BE2C (cell line): ENCODE data around the gene RAB9B. TPM values are rescaled to one million over a fixed set of nuclear protein-coding genes. Genes with fewer than 3 reads are reported as not detected.
A peak's percentile ranks its signal among the peaks of the same experiment; 100 is the strongest.

Experiments
- DNase-seq: peaks from one replicate; pipeline ENCODE4 v3.0.0-alpha.2; 2020
- H3K27me3 ChIP-seq: fragments of 250-450 bp; sonication (Bioruptor Pico); 2 replicates; pipeline ENCODE4 v1.5.1; 2020; ENCODE audit warnings: mild to moderate bottlenecking
- H3K36me3 ChIP-seq: fragments of 250-450 bp; sonication (Bioruptor Pico); 2 replicates; pipeline ENCODE4 v1.5.1; 2020; ENCODE audit warnings: mild to moderate bottlenecking
- H3K4me1 ChIP-seq: fragments of 250-450 bp; sonication (Bioruptor Pico); 2 replicates; pipeline ENCODE4 v1.5.1; 2020
- H3K4me3 ChIP-seq: 2 replicates; pipeline ENCODE4 v1.5.1; 2011; ENCODE audit warnings: low read depth, low read length
- H3K9me3 ChIP-seq: fragments of 250-450 bp; sonication (Bioruptor Pico); 2 replicates; pipeline ENCODE4 v1.5.1; 2020
- polyA plus RNA-seq: library from polyadenylated mRNA; unstranded; fragments of >200 nt; gene quantifications from one replicate; pipeline ENCODE4 v1.2.1, GENCODE V29; 2012; ENCODE audit warnings: low read depth, missing spikeins; ENCODE audit not compliant: insufficient read length, insufficient read depth
- TF ChIP-seq, protein P1 (sequence below): IDR thresholded peaks from 2 replicates; pipeline ENCODE4 v1.5.1; 2012; ENCODE audit warnings: mild to moderate bottlenecking, low read depth, low read length

RAB9B gene, protein sequence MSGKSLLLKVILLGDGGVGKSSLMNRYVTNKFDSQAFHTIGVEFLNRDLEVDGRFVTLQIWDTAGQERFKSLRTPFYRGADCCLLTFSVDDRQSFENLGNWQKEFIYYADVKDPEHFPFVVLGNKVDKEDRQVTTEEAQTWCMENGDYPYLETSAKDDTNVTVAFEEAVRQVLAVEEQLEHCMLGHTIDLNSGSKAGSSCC
- polyA plus RNA-seq, result 0.11 TPM

DNA sequence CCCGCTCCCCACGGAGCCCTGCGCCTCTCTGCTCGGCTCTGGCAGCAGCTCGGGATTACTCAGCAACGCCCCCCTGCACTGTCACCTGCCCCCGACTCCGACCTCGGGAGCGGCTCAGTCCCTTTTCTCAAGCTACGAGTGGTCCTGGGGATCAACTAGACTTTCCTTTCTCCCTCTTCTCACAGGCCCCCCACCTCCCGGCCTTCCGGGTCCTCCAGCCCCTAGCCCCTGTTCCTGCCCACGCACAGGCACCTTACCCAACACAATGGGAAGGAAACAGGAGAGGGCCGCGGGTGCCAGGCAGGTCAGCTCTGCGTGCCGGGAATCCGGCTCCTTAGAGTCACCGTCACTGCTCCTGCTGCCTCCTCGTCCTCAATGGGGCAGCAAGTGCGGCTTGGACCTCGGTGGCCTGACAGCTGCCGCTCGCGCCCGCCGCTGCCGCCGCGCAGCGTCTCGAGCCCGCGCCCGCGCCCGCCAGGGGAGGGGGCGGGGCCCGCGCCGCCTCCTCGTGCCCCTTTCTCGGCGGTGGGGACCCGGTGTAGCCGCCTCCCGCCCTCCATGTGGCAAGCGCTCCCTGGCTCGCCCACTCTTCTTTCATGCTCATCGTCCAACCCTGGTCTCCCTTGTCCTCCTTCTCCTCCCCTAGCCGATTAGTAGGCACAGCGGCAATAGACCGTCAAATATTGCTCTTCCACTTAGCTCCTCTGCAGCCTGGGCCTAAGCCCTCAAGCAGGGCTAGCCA is at the start of gene RAB9B:
TSS of gene RAB9B (minus strand) at position 455 of the 742 bp plus-strand sequence. CDS start 6,473 bp downstream, outside the sequence.
- peak; percentile 73 for DNase-seq
- Histone ChIP-seq H3K27me3 (peaks cover 8% of the 10 kb centered on the region; the same call in 1 of the 2 replicates), H3K36me3 (no peaks in the 10 kb centered on the region), H3K4me3 (peak within 1 kb of the TSS; percentile 60), H3K4me1 (no peaks in the 10 kb centered on the region), H3K9me3 (no peaks in the 10 kb centered on the region)
- TF ChIP-seq, protein P1, sequence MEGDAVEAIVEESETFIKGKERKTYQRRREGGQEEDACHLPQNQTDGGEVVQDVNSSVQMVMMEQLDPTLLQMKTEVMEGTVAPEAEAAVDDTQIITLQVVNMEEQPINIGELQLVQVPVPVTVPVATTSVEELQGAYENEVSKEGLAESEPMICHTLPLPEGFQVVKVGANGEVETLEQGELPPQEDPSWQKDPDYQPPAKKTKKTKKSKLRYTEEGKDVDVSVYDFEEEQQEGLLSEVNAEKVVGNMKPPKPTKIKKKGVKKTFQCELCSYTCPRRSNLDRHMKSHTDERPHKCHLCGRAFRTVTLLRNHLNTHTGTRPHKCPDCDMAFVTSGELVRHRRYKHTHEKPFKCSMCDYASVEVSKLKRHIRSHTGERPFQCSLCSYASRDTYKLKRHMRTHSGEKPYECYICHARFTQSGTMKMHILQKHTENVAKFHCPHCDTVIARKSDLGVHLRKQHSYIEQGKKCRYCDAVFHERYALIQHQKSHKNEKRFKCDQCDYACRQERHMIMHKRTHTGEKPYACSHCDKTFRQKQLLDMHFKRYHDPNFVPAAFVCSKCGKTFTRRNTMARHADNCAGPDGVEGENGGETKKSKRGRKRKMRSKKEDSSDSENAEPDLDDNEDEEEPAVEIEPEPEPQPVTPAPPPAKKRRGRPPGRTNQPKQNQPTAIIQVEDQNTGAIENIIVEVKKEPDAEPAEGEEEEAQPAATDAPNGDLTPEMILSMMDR, result no peak

DNA sequence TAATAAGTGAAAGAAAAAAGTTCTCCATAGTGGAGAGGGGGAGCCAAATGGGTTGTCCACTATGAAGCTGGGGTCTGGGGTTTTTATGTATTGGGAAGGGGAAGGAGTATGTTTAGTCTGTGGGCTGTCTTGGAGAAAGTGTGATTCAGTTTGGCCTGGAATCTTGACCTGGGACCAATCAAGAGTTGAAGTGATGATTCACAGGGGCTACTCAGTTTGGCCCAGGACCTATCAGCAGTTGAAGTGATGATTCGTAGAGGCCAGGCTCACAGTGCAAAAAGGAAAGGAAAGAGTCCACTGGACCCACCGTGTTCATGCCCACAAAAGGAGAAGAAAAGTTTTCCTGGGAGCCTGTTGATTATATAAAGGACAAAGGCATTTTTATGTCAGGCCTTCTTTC is 47.3 kb upstream of the RAB9B start:
- TF ChIP-seq, protein P1, result no peak
- Histone ChIP-seq H3K36me3 (no peaks in the 10 kb centered on the region), H3K4me1 (no peaks in the 10 kb centered on the region), H3K9me3 (no peaks in the 10 kb centered on the region), H3K4me3 (no peak overlapping the region), H3K27me3 (no peaks in the 10 kb centered on the region)
- no peak for DNase-seq

DNA sequence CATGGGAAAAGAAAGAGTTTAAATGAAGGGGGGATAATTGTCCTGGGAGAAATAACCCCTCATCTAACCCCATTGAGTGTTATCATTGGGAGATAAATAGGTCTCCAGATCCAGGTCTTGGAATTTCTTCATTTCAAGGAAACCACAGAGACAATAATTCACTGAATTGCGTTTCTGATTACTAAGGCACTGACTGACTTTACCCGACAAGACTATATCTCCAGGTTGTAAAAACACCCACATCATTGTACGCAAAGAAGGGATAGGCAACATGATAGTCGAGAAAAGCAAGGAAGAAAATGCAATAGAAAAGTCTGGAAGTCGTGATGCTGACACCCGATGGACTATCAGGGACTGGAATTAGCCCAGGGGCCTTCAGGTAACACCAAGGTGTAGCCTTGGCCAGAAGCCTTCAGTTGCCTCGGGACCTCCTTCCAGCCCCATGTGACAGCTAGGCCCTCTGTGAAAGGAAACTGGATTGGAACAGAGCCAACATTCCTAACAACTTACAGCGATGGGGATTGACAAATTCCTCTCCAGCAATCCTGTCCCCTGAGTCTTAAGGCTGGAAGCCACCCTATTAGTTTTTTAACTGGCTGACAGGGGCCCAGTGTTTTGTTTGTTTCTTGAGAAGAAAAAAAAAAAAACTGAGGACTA is 46.5 kb upstream of the RAB9B start:
- H3K4me1 ChIP-seq, result no peaks in the 10 kb centered on the region
- H3K4me3 ChIP-seq, result no peak overlapping the region
- H3K9me3 ChIP-seq, result no peaks in the 10 kb centered on the region
- TF ChIP-seq, protein P1, result no peak
- H3K27me3 ChIP-seq, result no peaks in the 10 kb centered on the region
- no peaks in the 10 kb centered on the region for H3K36me3 ChIP-seq
- DNase-seq, result no peak

DNA sequence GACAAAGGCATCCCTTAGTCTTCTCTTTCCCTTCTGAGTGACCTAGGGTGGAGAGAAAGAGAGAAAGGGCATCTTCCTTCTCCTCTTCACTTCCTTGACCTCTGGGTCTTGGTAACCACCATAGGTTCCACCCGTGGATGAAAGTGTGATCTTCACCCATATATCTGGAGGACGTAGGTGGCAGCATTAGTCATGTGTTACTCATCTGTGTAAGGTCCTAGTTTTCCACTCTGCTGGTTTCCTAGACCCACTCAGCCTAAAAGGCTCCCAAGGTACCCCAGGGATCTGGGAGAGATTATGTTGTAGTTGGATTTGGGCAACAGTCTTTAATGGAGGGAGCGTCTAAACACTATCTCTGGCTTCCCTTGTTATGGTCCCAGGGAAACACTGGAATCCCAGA is 45.5 kb upstream of the RAB9B start:
- TF ChIP-seq, protein P1, result no peak
- H3K9me3 ChIP-seq, result no peaks in the 10 kb centered on the region

DNA sequence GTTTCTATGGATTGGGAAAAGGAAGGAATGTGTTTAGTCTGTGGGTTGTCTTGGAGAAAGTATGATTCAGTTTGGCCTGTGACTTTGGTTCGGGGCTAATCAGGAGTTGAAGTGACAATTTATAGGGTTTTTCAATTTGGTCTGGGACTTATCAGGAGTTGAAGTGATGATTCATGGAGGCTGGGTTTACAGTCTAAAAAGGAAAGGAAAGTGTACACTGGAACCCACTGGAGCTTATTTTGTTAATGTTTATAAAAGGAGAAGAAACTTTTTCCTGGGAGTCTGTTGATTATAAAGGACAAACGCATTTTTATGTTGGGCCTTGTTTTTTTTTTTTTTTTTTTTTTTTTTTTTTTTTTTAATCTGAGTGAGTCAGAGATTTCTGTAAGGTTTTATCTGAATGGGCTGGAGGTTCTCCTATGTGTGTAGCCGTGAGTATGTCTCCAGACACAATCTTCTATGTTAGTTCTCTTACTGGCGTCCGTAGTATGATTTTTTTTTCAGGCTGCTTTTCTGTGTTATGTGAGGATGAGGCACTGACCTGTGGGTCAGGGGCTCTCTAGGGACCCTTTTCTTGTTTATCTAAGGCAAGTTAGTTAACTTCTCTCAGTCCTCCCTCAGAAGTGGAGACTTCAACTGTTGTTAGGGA is 33.0 kb upstream of the RAB9B start:
- Histone ChIP-seq H3K27me3 (no peaks in the 10 kb centered on the region), H3K36me3 (no peaks in the 10 kb centered on the region), H3K4me3 (no peak overlapping the region), H3K4me1 (no peaks in the 10 kb centered on the region), H3K9me3 (no peaks in the 10 kb centered on the region)
- no peak for DNase-seq
- TF ChIP-seq, protein P1, result no peak

More for the DNA sequence above, 45.5 kb upstream of the RAB9B start:
- Histone ChIP-seq H3K4me1 (no peaks in the 10 kb centered on the region), H3K36me3 (no peaks in the 10 kb centered on the region), H3K4me3 (no peak overlapping the region), H3K27me3 (no peaks in the 10 kb centered on the region)
- no peak for DNase-seq
